Liver (tissue), 9 donors: ENCODE measurements around the gene DOCK2. TPM values are rescaled to one million over a fixed set of nuclear protein-coding genes. Genes with fewer than 3 reads are reported as not detected.

ENCODE experiments used
- DNase-seq: peaks from one replicate; pipeline ENCODE4 v3.0.0-alpha.2; 2017; ENCODE audit warnings: low spot score
- H3K27ac ChIP-seq, 2 donors: one replicate each; pipeline ENCODE4 v1.7.0; 2013; ENCODE audit warnings: inconsistent platforms in 2 of 2, low read length in 2 of 2, control low read depth in 1 of 2, low read depth in 1 of 2, mild to moderate bottlenecking in 1 of 2
- H3K27me3 ChIP-seq, 4 donors: one replicate each; pipeline versions ENCODE4 v1.6.1 to v1.7.0; 2013; ENCODE audit warnings: low read length in 3 of 4, inconsistent platforms in 1 of 4, mild to moderate bottlenecking in 1 of 4, moderate library complexity in 1 of 4; ENCODE audit not compliant: control insufficient read depth in 4 of 4, insufficient read depth in 4 of 4
- H3K36me3 ChIP-seq, 4 donors: one replicate each; pipeline versions ENCODE4 v1.6.1 to v1.7.0; 2013; ENCODE audit warnings: low read length in 3 of 4, mild to moderate bottlenecking in 3 of 4, low read depth in 1 of 4, moderate library complexity in 1 of 4; ENCODE audit not compliant: control insufficient read depth in 4 of 4, insufficient read depth in 3 of 4
- H3K4me1 ChIP-seq, 4 donors: one replicate each; pipeline versions ENCODE4 v1.6.1 to v1.7.0; 2013; ENCODE audit warnings: low read length in 3 of 4, mild to moderate bottlenecking in 3 of 4, moderate library complexity in 1 of 4; ENCODE audit not compliant: control insufficient read depth in 4 of 4, insufficient read depth in 4 of 4
- H3K4me3 ChIP-seq, 3 donors: one replicate each; pipeline versions ENCODE4 v1.6.1 to v1.7.0; 2013; ENCODE audit warnings: low read length in 3 of 3, control low read depth in 1 of 3, low read depth in 1 of 3, mild to moderate bottlenecking in 1 of 3
- H3K9ac ChIP-seq, 2 donors: one replicate each; pipeline ENCODE4 v1.7.0; 2013; ENCODE audit warnings: low read length in 2 of 2, mild to moderate bottlenecking in 2 of 2, moderate library complexity in 2 of 2, control low read depth in 1 of 2, low read depth in 1 of 2
- H3K9me3 ChIP-seq, 4 donors: one replicate each; pipeline versions ENCODE4 v1.6.1 to v1.7.0; 2013; ENCODE audit warnings: low read length in 3 of 4; ENCODE audit not compliant: control insufficient read depth in 4 of 4
- ATF3 ChIP-seq: IDR thresholded peaks from 2 replicates; pipeline ENCODE4 v1.6.1; 2016; ENCODE audit warnings: antibody characterized with exemption
- CTCF ChIP-seq: fragments of 150-350 bp; IDR thresholded peaks from 2 replicates; pipeline ENCODE4 v1.5.1; 2017; ENCODE audit warnings: improper control_type of control experiment, low read depth, low read length; ENCODE audit not compliant: missing input control
- EGR1 ChIP-seq, 2 donors: IDR thresholded peaks; 2 replicates each; pipeline ENCODE4 v1.6.1; 2016 to 2018; ENCODE audit warnings: antibody characterized with exemption in 2 of 2, low read depth in 2 of 2
- FOXA1 ChIP-seq: IDR thresholded peaks from 2 replicates; pipeline ENCODE4 v1.6.1; 2016; ENCODE audit warnings: antibody characterized with exemption
- FOXA2 ChIP-seq: IDR thresholded peaks from 2 replicates; pipeline ENCODE4 v1.6.1; 2016; ENCODE audit warnings: antibody characterized with exemption
- GABPA ChIP-seq, 2 donors: IDR thresholded peaks in 1 of 2; conservative IDR thresholded peaks in 1 of 2; 2 replicates each; pipeline ENCODE4 v1.6.1; 2016; ENCODE audit warnings: antibody characterized with exemption in 2 of 2, mild to moderate bottlenecking in 1 of 2, moderate library complexity in 1 of 2
- HNF4A ChIP-seq, 2 donors: conservative IDR thresholded peaks; 2 replicates each; pipeline ENCODE4 v1.6.1; 2016; ENCODE audit warnings: antibody characterized with exemption in 2 of 2, mild to moderate bottlenecking in 2 of 2
- HNF4G ChIP-seq: IDR thresholded peaks from 2 replicates; pipeline ENCODE4 v1.6.1; 2016; ENCODE audit warnings: antibody characterized with exemption
- MAX ChIP-seq: IDR thresholded peaks from 2 replicates; pipeline ENCODE4 v1.6.1; 2016; ENCODE audit warnings: antibody characterized with exemption
- NR2F2 ChIP-seq: IDR thresholded peaks from 2 replicates; pipeline ENCODE4 v1.6.1; 2016; ENCODE audit warnings: antibody characterized with exemption
- RAD21 ChIP-seq, 2 donors: IDR thresholded peaks; 2 replicates each; pipeline ENCODE4 v1.6.1; 2016; ENCODE audit warnings: antibody characterized with exemption in 2 of 2, mild to moderate bottlenecking in 2 of 2
- REST ChIP-seq: IDR thresholded peaks from 2 replicates; pipeline ENCODE4 v1.6.1; 2016; ENCODE audit warnings: antibody characterized with exemption, mild to moderate bottlenecking
- RXRA ChIP-seq, 2 donors: IDR thresholded peaks; 2 replicates each; pipeline ENCODE4 v1.6.1; 2017 to 2018; ENCODE audit warnings: antibody characterized with exemption in 2 of 2, mild to moderate bottlenecking in 1 of 2
- SP1 ChIP-seq: IDR thresholded peaks from 2 replicates; pipeline ENCODE4 v1.6.1; 2018; ENCODE audit warnings: antibody characterized with exemption, mild to moderate bottlenecking
- TAF1 ChIP-seq: conservative IDR thresholded peaks from 2 replicates; pipeline ENCODE4 v1.6.1; 2016; ENCODE audit warnings: antibody characterized with exemption, mild to moderate bottlenecking
- YY1 ChIP-seq: IDR thresholded peaks from 2 replicates; pipeline ENCODE4 v1.6.1; 2016; ENCODE audit warnings: antibody characterized with exemption, mild to moderate bottlenecking
- ZBTB33 ChIP-seq: IDR thresholded peaks from 2 replicates; pipeline ENCODE4 v1.6.1; 2016; ENCODE audit warnings: antibody characterized with exemption
- WGBS: extraction: QIAGEN DNeasy Blood & Tissue Kit; methylation state at CpG from one replicate; pipeline ENCODE4 v1.1.7; 2013; 5-methylcytosine and 5-hydroxymethylcytosine counted together
- polyA plus RNA-seq, 2 donors: library from polyadenylated mRNA; stranded (reverse) in 1 of 2; unstranded in 1 of 2; fragments of 200-250 nt in 1 of 2; fragments of >200 nt in 1 of 2; fragmentation: Nextera tagmentation in 1 of 2; extraction: Ambion mirVana in 1 of 2; gene quantifications; one replicate each; pipeline versions ENCODE4 v1.2.1 to v1.2.3, GENCODE V29; 2013 to 2015
- total RNA-seq, 2 donors: library from RNA; depleted of rRNA; stranded (reverse); fragments of >200 nt; gene quantifications; one replicate each; pipeline ENCODE4 v1.2.3, GENCODE V29; 2014
- donor health status: healthy.
- donor health status: healthy.
- donor health status: healthy.
- donor health status: healthy.
- donor health status: healthy.

Gene DOCK2
- total and polyA plus RNA-seq, 4 donors, result 2.3 to 26.6 (median 8.2) TPM

- no peaks in the 10 kb centered on the region for H3K4me1 ChIP-seq
- DNase-seq, result peak; percentile 21
- H3K27me3 ChIP-seq, result no peaks in the 10 kb centered on the region
- H3K27ac ChIP-seq, result no peak overlapping the region
- no peaks in the 10 kb centered on the region for H3K9me3 ChIP-seq
- H3K9ac ChIP-seq, result no peak overlapping the region
- TF ChIP-seq EGR1 (IDR thresholded peaks at IDR 0.05; ENCODE audit: low read depth in 2 of 2), result no peak
- TF ChIP-seq MAX, result no peak
- TF ChIP-seq ZBTB33, result no peak
- no peak for TF ChIP-seq CTCF
- TF ChIP-seq RXRA (IDR thresholded peaks at IDR 0.05), result no peak
- TF ChIP-seq SP1, result no peak
- no peak for TF ChIP-seq TAF1
- no peak for TF ChIP-seq FOXA1
- no peak for TF ChIP-seq HNF4A (conservative IDR thresholded peaks at IDR 0.05)
- TF ChIP-seq HNF4G, result no peak
- TF ChIP-seq YY1, result no peak
- no peak for TF ChIP-seq FOXA2
- TF ChIP-seq NR2F2, result no peak
- TF ChIP-seq GABPA (IDR thresholded peaks at IDR 0.05 in 1 of 2, conservative IDR thresholded peaks at IDR 0.05 in 1 of 2), result no peak
- TF ChIP-seq ATF3, result no peak
- no peak for TF ChIP-seq REST
- TF ChIP-seq RAD21 (IDR thresholded peaks at IDR 0.05), result no peak
- WGBS, result 67% methylated on average over 6 of the region's 6 CpGs
- H3K36me3 ChIP-seq, result no peaks in the 10 kb centered on the region
- H3K4me3 ChIP-seq, result no peak overlapping the region
These were observed 475.9 kb downstream of the DOCK2 start for GRCh38 chr5:170112876-170113521.
